ENCODE measurements around the gene MTUS2. TPM values are rescaled to one million over a fixed set of nuclear protein-coding genes. Genes with fewer than 3 reads are reported as not detected.

The MTUS2 gene
- total and polyA plus RNA-seq, 2 donors (not counting 3 experiments of a cell fraction or from before 2014, with no cell fraction given) = not detected

DNA sequence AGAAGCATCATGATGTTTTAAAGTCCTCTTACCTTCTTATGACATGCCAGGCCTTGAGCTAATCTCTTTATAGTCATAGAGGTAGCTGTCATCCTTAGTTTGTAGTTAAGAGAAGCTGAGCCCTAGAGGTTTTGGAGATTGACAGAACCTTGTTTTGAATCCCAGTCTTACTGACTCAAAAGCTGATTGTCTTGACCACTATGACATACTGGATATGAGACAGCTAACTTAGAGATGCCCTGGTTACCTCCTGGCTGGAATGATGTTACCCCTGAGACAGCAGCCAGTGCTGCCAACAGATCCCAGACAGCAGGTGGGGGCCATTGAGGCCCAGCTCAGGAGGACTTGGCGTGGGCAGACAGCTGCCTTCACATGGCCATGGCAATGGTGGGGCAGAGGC is 311.0 kb downstream of the MTUS2 start:
- H3K79me2 ChIP-seq (ENCODE audit: control insufficient read depth, insufficient read depth, low read length) = no peaks in the 10 kb centered on the region
- H3K4me1 ChIP-seq (ENCODE audit: control insufficient read depth, extremely low read depth, insufficient read depth, low read length) = no peaks in the 10 kb centered on the region
- no peaks in the 10 kb centered on the region for H3K9me1 ChIP-seq (replicated peaks; ENCODE audit: control insufficient read depth, extremely low read depth, insufficient read depth, low read length)
- no peaks in the 10 kb centered on the region for H3K27me3 ChIP-seq (ENCODE audit: control insufficient read depth in 2 of 2, insufficient read depth in 2 of 2, low read length in 2 of 2)
- TF ChIP-seq FOS (IDR thresholded peaks at IDR 0.05; ENCODE audit: borderline replicate concordance, insufficient read depth, low read length) (no peak), EZH2 (IDR thresholded peaks at IDR 0.05; ENCODE audit: borderline replicate concordance, low read depth, low read length, severe bottlenecking) (no peak), GATA2 (IDR thresholded peaks at IDR 0.05; ENCODE audit: insufficient read depth, insufficient read length, low read depth, low read length) (no peak), POLR2A (IDR thresholded peaks at IDR 0.05; ENCODE audit: low read depth, low read length) (no peak), POLR2AphosphoS5 (IDR thresholded peaks at IDR 0.05; ENCODE audit: insufficient read depth, low read depth, low read length) (no peak), JUN (IDR thresholded peaks at IDR 0.05; ENCODE audit: borderline replicate concordance, insufficient read depth, insufficient read length, low read depth) (no peak), MYC (IDR thresholded peaks at IDR 0.05; ENCODE audit: low read depth, low read length) (no peak)
- TF ChIP-seq, protein P1, sequence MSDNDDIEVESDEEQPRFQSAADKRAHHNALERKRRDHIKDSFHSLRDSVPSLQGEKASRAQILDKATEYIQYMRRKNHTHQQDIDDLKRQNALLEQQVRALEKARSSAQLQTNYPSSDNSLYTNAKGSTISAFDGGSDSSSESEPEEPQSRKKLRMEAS (IDR thresholded peaks at IDR 0.05; ENCODE audit: insufficient read depth, insufficient read length) = no peak
- TF ChIP-seq, protein P2, sequence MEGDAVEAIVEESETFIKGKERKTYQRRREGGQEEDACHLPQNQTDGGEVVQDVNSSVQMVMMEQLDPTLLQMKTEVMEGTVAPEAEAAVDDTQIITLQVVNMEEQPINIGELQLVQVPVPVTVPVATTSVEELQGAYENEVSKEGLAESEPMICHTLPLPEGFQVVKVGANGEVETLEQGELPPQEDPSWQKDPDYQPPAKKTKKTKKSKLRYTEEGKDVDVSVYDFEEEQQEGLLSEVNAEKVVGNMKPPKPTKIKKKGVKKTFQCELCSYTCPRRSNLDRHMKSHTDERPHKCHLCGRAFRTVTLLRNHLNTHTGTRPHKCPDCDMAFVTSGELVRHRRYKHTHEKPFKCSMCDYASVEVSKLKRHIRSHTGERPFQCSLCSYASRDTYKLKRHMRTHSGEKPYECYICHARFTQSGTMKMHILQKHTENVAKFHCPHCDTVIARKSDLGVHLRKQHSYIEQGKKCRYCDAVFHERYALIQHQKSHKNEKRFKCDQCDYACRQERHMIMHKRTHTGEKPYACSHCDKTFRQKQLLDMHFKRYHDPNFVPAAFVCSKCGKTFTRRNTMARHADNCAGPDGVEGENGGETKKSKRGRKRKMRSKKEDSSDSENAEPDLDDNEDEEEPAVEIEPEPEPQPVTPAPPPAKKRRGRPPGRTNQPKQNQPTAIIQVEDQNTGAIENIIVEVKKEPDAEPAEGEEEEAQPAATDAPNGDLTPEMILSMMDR (IDR thresholded peaks at IDR 0.05; ENCODE audit: extremely low read depth in 1 of 2, insufficient read depth in 1 of 2, low read depth in 1 of 2, low read length in 2 of 2) = no peak
- POLR2A ChIA-PET = no interaction called here
- no peaks in the 10 kb centered on the region for H3K9me3 ChIP-seq (replicated peaks; ENCODE audit: control insufficient read depth, insufficient read depth, low read length)
- FAIRE-seq (no peak), DNase-seq (ENCODE audit: low read depth, low spot score) (no peak)
- H3K9ac ChIP-seq (replicated peaks; ENCODE audit: extremely low read depth, insufficient read depth, low read length) = no peak overlapping the region
- intact Hi-C loops (cut with micrococcal nuclease) (no loop called here), dilution Hi-C loops (cut with MboI; ENCODE audit: extremely low pct_ligation_motif_present, low sequenced_read_pairs) (no loop called here)
- no peaks in the 10 kb centered on the region for H3K36me3 ChIP-seq (ENCODE audit: control insufficient read depth in 2 of 2, extremely low read depth in 1 of 2, insufficient read depth in 2 of 2, low read length in 2 of 2)
- H3K4me3 ChIP-seq (replicated peaks in 1 of 3; ENCODE audit: insufficient read depth in 1 of 3, low read depth in 1 of 3, low read length in 3 of 3) = no peak overlapping the region
- no peak overlapping the region for H3K27ac ChIP-seq (ENCODE audit: insufficient read depth, low read depth, low read length)
- no peak overlapping the region for H2AFZ ChIP-seq (ENCODE audit: low read depth, low read length)
- H4K20me1 ChIP-seq (replicated peaks; ENCODE audit: control insufficient read depth, extremely low read depth, insufficient read depth, low read length) = no peaks in the 10 kb centered on the region
- CTCF ChIA-PET = no interaction called here
- BruUV-seq (replicated peaks) = no TSS peak
- H3K4me2 ChIP-seq (ENCODE audit: insufficient read depth, low read length) = no peak overlapping the region
